Neural crest cell (in vitro differentiated cells): ENCODE results near the gene PRR23E. TPM values are rescaled to one million over a fixed set of nuclear protein-coding genes. Genes with fewer than 3 reads are reported as not detected.

Experiments used
- DNase-seq: peaks from one replicate; pipeline ENCODE4 v3.0.0; 2021; ENCODE audit warnings: low read depth, mixed read lengths, low spot score
- H3K27ac Mint-ChIP-seq: one replicate; pipeline ENCODE4 v1.8.0; 2021; ENCODE audit warnings: mild to moderate bottlenecking, mixed read lengths; ENCODE audit not compliant: unreplicated experiment
- H3K27me3 Mint-ChIP-seq: 2 replicates; pipeline ENCODE4 v1.8.0; 2021; ENCODE audit warnings: low read depth, mild to moderate bottlenecking, mixed read lengths
- H3K36me3 Mint-ChIP-seq: 2 replicates; pipeline ENCODE4 v1.8.0; 2021; ENCODE audit warnings: low read depth, mild to moderate bottlenecking, mixed read lengths
- H3K4me1 Mint-ChIP-seq: 2 replicates; pipeline ENCODE4 v1.8.0; 2021; ENCODE audit warnings: mixed read lengths
- H3K4me3 Mint-ChIP-seq: one replicate; pipeline ENCODE4 v1.8.0; 2021; ENCODE audit warnings: mild to moderate bottlenecking, mixed read lengths
- H3K9me3 Mint-ChIP-seq: 2 replicates; pipeline ENCODE4 v1.8.0; 2021; ENCODE audit warnings: mixed read lengths
- CTCF ChIP-seq: fragments of 200-600 bp; sonication (generic); conservative IDR thresholded peaks from 2 replicates; pipeline ENCODE4 v1.5.0; 2021; ENCODE audit warnings: antibody characterized with exemption, mild to moderate bottlenecking
- total RNA-seq: library from RNA; stranded (reverse); gene quantifications from 2 replicates; pipeline ENCODE4 v1.2.1, GENCODE V29; 2021

Gene PRR23E
- total RNA-seq, 1 donor from 2014 or later = not detected

GRCh38 chr3:127209155-127209839 is 16.4 kb downstream of the PRR23E start:
- no peaks in the 10 kb centered on the region for H3K27me3 Mint-ChIP-seq
- no peak overlapping the region for H3K27ac Mint-ChIP-seq
- H3K4me3 Mint-ChIP-seq = no peak overlapping the region
- no peaks in the 10 kb centered on the region for H3K36me3 Mint-ChIP-seq
- H3K4me1 Mint-ChIP-seq = peaks cover 1% of the 10 kb centered on the region
- DNase-seq = no peak
- no peaks in the 10 kb centered on the region for H3K9me3 Mint-ChIP-seq
- TF ChIP-seq CTCF = no peak

- Mint-ChIP-seq H3K27me3 (peaks cover 4% of the 10 kb centered on the region), H3K4me1 (peaks cover 9% of the 10 kb centered on the region), H3K27ac (no peak overlapping the region), H3K9me3 (no peaks in the 10 kb centered on the region), H3K4me3 (no peak overlapping the region), H3K36me3 (no peaks in the 10 kb centered on the region)
- no peak for TF ChIP-seq CTCF
- no peak for DNase-seq
These were observed 17.1 kb downstream of the PRR23E start for GRCh38 chr3:127209840-127210653.

- DNase-seq = no peak
- Mint-ChIP-seq H3K27me3 (peaks cover 4% of the 10 kb centered on the region), H3K9me3 (no peaks in the 10 kb centered on the region), H3K4me3 (no peak overlapping the region), H3K36me3 (no peaks in the 10 kb centered on the region), H3K4me1 (peaks cover 14% of the 10 kb centered on the region), H3K27ac (no peak overlapping the region)
- no peak for TF ChIP-seq CTCF
These were observed 17.7 kb downstream of the PRR23E start for GRCh38 chr3:127210654-127210943.

- TF ChIP-seq CTCF = no peak
- peaks cover 15% of the 10 kb centered on the region for H3K4me1 Mint-ChIP-seq
- no peak for DNase-seq
- peaks cover 4% of the 10 kb centered on the region for H3K27me3 Mint-ChIP-seq
- H3K36me3 Mint-ChIP-seq = no peaks in the 10 kb centered on the region
- H3K4me3 Mint-ChIP-seq = no peak overlapping the region
- H3K9me3 Mint-ChIP-seq = no peaks in the 10 kb centered on the region
- no peak overlapping the region for H3K27ac Mint-ChIP-seq
These were observed 18.5 kb downstream of the PRR23E start for GRCh38 chr3:127211118-127212060.

- peaks cover 4% of the 10 kb centered on the region for H3K27me3 Mint-ChIP-seq
These were observed 19.3 kb downstream of the PRR23E start for GRCh38 chr3:127212231-127212630.

More at GRCh38 chr3:127212231-127212630, 19.3 kb downstream of the PRR23E start:
- Mint-ChIP-seq H3K36me3 (no peaks in the 10 kb centered on the region), H3K9me3 (no peaks in the 10 kb centered on the region), H3K27ac (no peak overlapping the region), H3K4me1 (peaks cover 15% of the 10 kb centered on the region), H3K4me3 (no peak overlapping the region)
- no peak for DNase-seq
- no peak for TF ChIP-seq CTCF
